HUDEP-2 (cell line): ENCODE measurements around the gene SLC17A9.

Source experiments
- DNase-seq, 76 experiments: peaks; one replicate each; lab custom pipeline; 2025; ENCODE audit not compliant: unreplicated experiment in 76 of 76; lab: John Stamatoyannopoulos, UW

SLC17A9 gene

GRCh38 chr20:62997417-62998035 lies 45.0 kb downstream of the SLC17A9 start:
- no peak for DNase-seq

GRCh38 chr20:62998449-62998848 lies 45.9 kb downstream of the SLC17A9 start:
- no peak for DNase-seq

GRCh38 chr20:62999580-62999979 lies 47.1 kb downstream of the SLC17A9 start:
- DNase-seq: no peak

- DNase-seq: no peak
Measured at GRCh38 chr20:63000036-63000435, 47.5 kb downstream of the SLC17A9 start.

GRCh38 chr20:63000958-63001357 lies 48.4 kb downstream of the SLC17A9 start:
- no peak for DNase-seq

GRCh38 chr20:63002511-63002910 lies 50.0 kb downstream of the SLC17A9 start:
- DNase-seq: no peak

GRCh38 chr20:63003546-63003945 lies 51.0 kb downstream of the SLC17A9 start:
- no peak for DNase-seq

GRCh38 chr20:63004607-63005364 lies 52.3 kb downstream of the SLC17A9 start:
- DNase-seq: no peak

- no peak for DNase-seq
Measured at GRCh38 chr20:63005365-63005861, 52.9 kb downstream of the SLC17A9 start.

- DNase-seq: no peak
Measured at GRCh38 chr20:63005862-63006539, 53.5 kb downstream of the SLC17A9 start.

- no peak for DNase-seq
Measured at GRCh38 chr20:63006540-63007359, 54.2 kb downstream of the SLC17A9 start, which contains the start of gene BHLHE23. Gene BHLHE23, minus strand, starts transcription at chr20:63006964. Its CDS starts 190 bp downstream, at chr20:63006774.

GRCh38 chr20:63007360-63007645 lies 54.8 kb downstream of the SLC17A9 start:
- no peak for DNase-seq

- DNase-seq: no peak
Measured at GRCh38 chr20:63007646-63008488, 55.4 kb downstream of the SLC17A9 start.

GRCh38 chr20:63008541-63009044 lies 56.1 kb downstream of the SLC17A9 start:
- no peak for DNase-seq

GRCh38 chr20:63009045-63009961 lies 56.8 kb downstream of the SLC17A9 start:
- peak in 59 of 76 experiments; percentile 3 to 81 (median 55) for DNase-seq

GRCh38 chr20:63009988-63010769 lies 57.7 kb downstream of the SLC17A9 start:
- DNase-seq: no peak

- no peak for DNase-seq
Measured at GRCh38 chr20:63011798-63012197, 59.3 kb downstream of the SLC17A9 start.

- DNase-seq: no peak
Measured at GRCh38 chr20:63013207-63013606, 60.7 kb downstream of the SLC17A9 start.
